Activated CD4-positive, alpha-beta memory T cell treated with anti-CD3 and anti-CD28 coated beads for 36 hours (primary cell): ENCODE measurements around the gene TUBGCP5. TPM values are rescaled to one million over a fixed set of nuclear protein-coding genes. Genes with fewer than 3 reads are reported as not detected.
"Not testable (repeated sequence)": the region's sequence is repeated elsewhere in the genome, so short reads cannot be mapped to it uniquely, and the experiment has no call there.

ENCODE experiments used
- CTCF ChIA-PET: fragments of 350-600 bp; sonication (Branson Sonifier 250); formaldehyde crosslinking; loops from one replicate; lab custom pipeline; 2021; ENCODE audit warnings: antibody characterized with exemption, inconsistent platforms; lab: Charles Lee
- POLR2A ChIA-PET: fragments of 350-600 bp; sonication (Branson Sonifier 250); formaldehyde crosslinking; loops from one replicate; lab custom pipeline; 2021; ENCODE audit warnings: antibody characterized with exemption; lab: Charles Lee
- DNase-seq: peaks from one replicate; pipeline ENCODE4 v3.0.0-alpha.2; 2020
- H3K27ac Mint-ChIP-seq: one replicate; pipeline ENCODE4 v1.8.0; 2021; ENCODE audit warnings: mixed read lengths
- H3K27me3 Mint-ChIP-seq: one replicate; pipeline ENCODE4 v1.8.0; 2021; ENCODE audit warnings: mixed read lengths
- H3K36me3 Mint-ChIP-seq: one replicate; pipeline ENCODE4 v1.8.0; 2021; ENCODE audit warnings: mixed read lengths
- H3K4me1 Mint-ChIP-seq: one replicate; pipeline ENCODE4 v1.8.0; 2021; ENCODE audit warnings: low read depth, mixed read lengths
- H3K4me3 Mint-ChIP-seq: one replicate; pipeline ENCODE4 v1.8.0; 2021; ENCODE audit warnings: mild to moderate bottlenecking, mixed read lengths
- H3K9me3 Mint-ChIP-seq: one replicate; pipeline ENCODE4 v1.8.0; 2021; ENCODE audit warnings: mixed read lengths
- intact Hi-C: fragments of 100-400 bp; cut with micrococcal nuclease; formaldehyde crosslinking; loops from one replicate; pipeline ENCODE4 v1.15.1; 2023
- total RNA-seq, 2 experiments: library from RNA; stranded (reverse); gene quantifications; one replicate each; pipeline ENCODE4 v1.2.3, GENCODE V29; 2021

TUBGCP5 gene
- total RNA-seq = 10 to 100 TPM; 13.7 to 15.3 TPM

- Mint-ChIP-seq H3K4me3 (peak within 1 kb of the TSS; percentile 93), H3K27ac (peak within 1 kb of the TSS; percentile 79), H3K4me1 (peaks cover 25% of the 10 kb centered on the region), H3K27me3 (no peaks in the 10 kb centered on the region), H3K36me3 (peaks cover 5% of the 10 kb centered on the region), H3K9me3 (no peaks in the 10 kb centered on the region)
- DNase-seq = peak; percentile 99
- intact Hi-C loops = loop anchor here (1.0 to 5.0 kb wide), 3 partner anchors 59 to 428 kb away; partner anchors contain the start of genes CYFIP1 and NIPA2
- ChIA-PET POLR2A (interaction anchor here (0.8 to 1.5 kb wide), 5 partner anchors 9 to 527 kb away, joined by 3 to 8 read pairs (median 4); partner anchors contain the start of genes CYFIP1 and NIPA2), CTCF (interaction anchor here (0.6 to 1.5 kb wide), 10 partner anchors 8 to 279 kb away, joined by 3 to 6 read pairs (median 4); no protein-coding TSS in a partner anchor)
Measured at GRCh38 chr15:23039143-23039916, at the start of gene TUBGCP5. TSS of gene TUBGCP5 (minus strand) at chr15:23039569. CDS start at chr15:23039543, 26 bp downstream.

- DNase-seq = no peak
Measured at GRCh38 chr15:23083115-23083514, 43.7 kb upstream of the TUBGCP5 start.

GRCh38 chr15:23081996-23082737 is 42.8 kb upstream of the TUBGCP5 start:
- POLR2A ChIA-PET, DNase-seq, H3K4me1 Mint-ChIP-seq, intact Hi-C loops, H3K27ac Mint-ChIP-seq, H3K9me3 Mint-ChIP-seq, H3K27me3 Mint-ChIP-seq, H3K4me3 Mint-ChIP-seq, CTCF ChIA-PET, H3K36me3 Mint-ChIP-seq: not testable (repeated sequence)

More at GRCh38 chr15:23083115-23083514, 43.7 kb upstream of the TUBGCP5 start:
- Mint-ChIP-seq H3K27me3 (no peaks in the 10 kb centered on the region), H3K27ac (no peak overlapping the region), H3K4me1 (no peaks in the 10 kb centered on the region), H3K9me3 (no peaks in the 10 kb centered on the region), H3K4me3 (no peak overlapping the region), H3K36me3 (no peaks in the 10 kb centered on the region)
- CTCF ChIA-PET = no interaction called here
- POLR2A ChIA-PET = no interaction called here
- intact Hi-C loops = no loop called here

- ChIA-PET CTCF (no interaction called here), POLR2A (no interaction called here)
- Mint-ChIP-seq H3K4me3 (no peak overlapping the region), H3K4me1 (no peaks in the 10 kb centered on the region), H3K27ac (no peak overlapping the region), H3K27me3 (no peaks in the 10 kb centered on the region), H3K36me3 (no peaks in the 10 kb centered on the region), H3K9me3 (no peaks in the 10 kb centered on the region)
- no peak for DNase-seq
- intact Hi-C loops = no loop called here
Measured at GRCh38 chr15:23081271-23081670, 41.9 kb upstream of the TUBGCP5 start.

- Mint-ChIP-seq H3K4me3 (no peak overlapping the region), H3K36me3 (no peaks in the 10 kb centered on the region)
- POLR2A ChIA-PET = no interaction called here
Measured at GRCh38 chr15:23079766-23080165, 40.4 kb upstream of the TUBGCP5 start.

GRCh38 chr15:23075927-23076326 is 36.6 kb upstream of the TUBGCP5 start:
- H3K4me1 Mint-ChIP-seq = no peaks in the 10 kb centered on the region
- intact Hi-C loops = no loop called here
- ChIA-PET CTCF (no interaction called here), POLR2A (no interaction called here)
- H3K4me3 Mint-ChIP-seq = no peak overlapping the region
- no peak for DNase-seq
- no peaks in the 10 kb centered on the region for H3K9me3 Mint-ChIP-seq
- peaks cover 7% of the 10 kb centered on the region for H3K27me3 Mint-ChIP-seq
- no peaks in the 10 kb centered on the region for H3K36me3 Mint-ChIP-seq
- H3K27ac Mint-ChIP-seq = no peak overlapping the region

More at GRCh38 chr15:23079766-23080165, 40.4 kb upstream of the TUBGCP5 start:
- no peak for DNase-seq
- CTCF ChIA-PET = interaction anchor here (0.9 kb wide), 1 partner anchor 44 kb away, joined by 3 read pairs; no protein-coding TSS in a partner anchor
- H3K4me1 Mint-ChIP-seq = no peaks in the 10 kb centered on the region
- H3K27me3 Mint-ChIP-seq = no peaks in the 10 kb centered on the region
- no peaks in the 10 kb centered on the region for H3K9me3 Mint-ChIP-seq
- intact Hi-C loops = no loop called here
- no peak overlapping the region for H3K27ac Mint-ChIP-seq

- H3K9me3 Mint-ChIP-seq = no peaks in the 10 kb centered on the region
- DNase-seq = no peak
- H3K4me1 Mint-ChIP-seq = no peaks in the 10 kb centered on the region
- ChIA-PET POLR2A (no interaction called here), CTCF (no interaction called here)
- no peak overlapping the region for H3K27ac Mint-ChIP-seq
- no peak overlapping the region for H3K4me3 Mint-ChIP-seq
- intact Hi-C loops = no loop called here
- H3K27me3 Mint-ChIP-seq = peaks cover 7% of the 10 kb centered on the region
- no peaks in the 10 kb centered on the region for H3K36me3 Mint-ChIP-seq
Measured at GRCh38 chr15:23074684-23075083, 35.3 kb upstream of the TUBGCP5 start.

- no peaks in the 10 kb centered on the region for H3K4me1 Mint-ChIP-seq
- intact Hi-C loops = no loop called here
- no peaks in the 10 kb centered on the region for H3K36me3 Mint-ChIP-seq
- H3K4me3 Mint-ChIP-seq = no peak overlapping the region
- no peak overlapping the region for H3K27ac Mint-ChIP-seq
- H3K27me3 Mint-ChIP-seq = peaks cover 7% of the 10 kb centered on the region
- ChIA-PET CTCF (no interaction called here), POLR2A (interaction anchor here (0.6 kb wide), 1 partner anchor 426 kb away, joined by 3 read pairs; no protein-coding TSS in a partner anchor)
- H3K9me3 Mint-ChIP-seq = no peaks in the 10 kb centered on the region
- no peak for DNase-seq
Measured at GRCh38 chr15:23073890-23074646, 34.7 kb upstream of the TUBGCP5 start.

GRCh38 chr15:23072633-23073032 is 33.3 kb upstream of the TUBGCP5 start:
- CTCF ChIA-PET = no interaction called here
- no peaks in the 10 kb centered on the region for H3K4me1 Mint-ChIP-seq
- DNase-seq = no peak

GRCh38 chr15:23069496-23070166 is 30.3 kb upstream of the TUBGCP5 start:
- ChIA-PET POLR2A (no interaction called here), CTCF (no interaction called here)
- Mint-ChIP-seq H3K27me3 (peaks cover 7% of the 10 kb centered on the region), H3K36me3 (no peaks in the 10 kb centered on the region), H3K4me1 (no peaks in the 10 kb centered on the region), H3K9me3 (no peaks in the 10 kb centered on the region), H3K4me3 (no peak overlapping the region), H3K27ac (no peak overlapping the region)
- no peak for DNase-seq
- intact Hi-C loops = no loop called here

More at GRCh38 chr15:23072633-23073032, 33.3 kb upstream of the TUBGCP5 start:
- H3K4me3 Mint-ChIP-seq = no peak overlapping the region
- POLR2A ChIA-PET = no interaction called here
- no peaks in the 10 kb centered on the region for H3K36me3 Mint-ChIP-seq
- H3K9me3 Mint-ChIP-seq = no peaks in the 10 kb centered on the region
- H3K27me3 Mint-ChIP-seq = peaks cover 7% of the 10 kb centered on the region
- intact Hi-C loops = no loop called here
- no peak overlapping the region for H3K27ac Mint-ChIP-seq

GRCh38 chr15:23067416-23067815 is 28.0 kb upstream of the TUBGCP5 start:
- Mint-ChIP-seq H3K4me1 (no peaks in the 10 kb centered on the region), H3K4me3 (no peak overlapping the region), H3K36me3 (no peaks in the 10 kb centered on the region), H3K27ac (no peak overlapping the region), H3K27me3 (peaks cover 2% of the 10 kb centered on the region), H3K9me3 (peaks cover 7% of the 10 kb centered on the region)
- no peak for DNase-seq
- CTCF ChIA-PET = no interaction called here
- POLR2A ChIA-PET = no interaction called here
- intact Hi-C loops = no loop called here
